GM18505 (cell line): ENCODE results near the gene ABCF3.

Source experiments
- ATAC-seq: cut with Tn5 transposase; IDR thresholded peaks from one replicate; pipeline ENCODE4 v1.9.1; 2021; ENCODE audit not compliant: unreplicated experiment
- POLR2A ChIP-seq: IDR thresholded peaks from 4 replicates; pipeline ENCODE4 v1.6.1; 2011; ENCODE audit warnings: borderline replicate concordance; ENCODE audit not compliant: insufficient read depth, insufficient read length; ENCODE audit errors: extremely low read depth

The ABCF3 gene

DNA sequence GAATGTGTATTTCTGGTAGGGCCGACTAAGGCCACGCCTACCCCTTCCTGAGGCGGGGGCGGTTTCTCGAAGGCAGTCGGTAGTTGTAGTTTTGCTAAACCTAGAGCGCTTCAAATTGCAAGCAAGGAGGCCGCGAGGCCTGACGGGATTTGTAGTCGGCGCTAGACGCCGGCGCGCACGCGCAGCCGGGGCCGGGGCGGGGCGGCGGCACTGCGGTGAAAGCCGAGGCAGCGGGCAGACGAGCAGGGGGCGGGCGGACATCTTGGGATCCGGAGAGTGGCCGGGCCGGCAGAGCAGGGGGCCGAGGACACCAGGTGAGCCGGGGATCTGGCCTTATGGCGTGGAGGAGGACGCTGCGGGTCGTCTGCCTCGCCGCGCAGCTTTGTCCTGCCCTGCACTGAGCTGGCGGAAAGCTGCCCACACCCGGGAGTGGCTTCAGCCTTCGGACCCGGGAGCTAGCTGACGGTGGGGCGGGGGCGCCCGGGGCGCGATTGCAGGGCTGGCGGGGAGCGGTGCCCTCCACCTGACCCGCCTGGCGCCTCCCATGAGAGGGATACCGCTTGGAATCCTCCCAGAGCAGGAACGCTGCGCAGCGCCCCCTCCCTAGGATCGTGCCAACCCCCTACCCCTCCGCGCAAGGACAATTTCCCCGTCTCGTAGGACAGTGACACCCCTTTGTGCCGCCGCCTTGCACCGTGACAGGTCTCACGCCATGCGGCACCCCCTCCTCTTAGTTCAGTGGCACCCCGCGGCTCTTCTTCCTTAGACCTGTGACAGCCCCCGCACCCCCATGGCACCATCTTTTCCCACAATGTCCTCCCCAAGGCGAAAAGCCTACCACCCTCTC, 11.1 kb upstream of the ABCF3 start, which contains the start of gene AP2M1:
Gene AP2M1 (plus strand): TSS at position 210 of the 847 bp plus-strand sequence. CDS start 2,139 bp downstream, outside the sequence.
- ATAC-seq = peak; percentile 89
- TF ChIP-seq POLR2A = peak; percentile 84

DNA sequence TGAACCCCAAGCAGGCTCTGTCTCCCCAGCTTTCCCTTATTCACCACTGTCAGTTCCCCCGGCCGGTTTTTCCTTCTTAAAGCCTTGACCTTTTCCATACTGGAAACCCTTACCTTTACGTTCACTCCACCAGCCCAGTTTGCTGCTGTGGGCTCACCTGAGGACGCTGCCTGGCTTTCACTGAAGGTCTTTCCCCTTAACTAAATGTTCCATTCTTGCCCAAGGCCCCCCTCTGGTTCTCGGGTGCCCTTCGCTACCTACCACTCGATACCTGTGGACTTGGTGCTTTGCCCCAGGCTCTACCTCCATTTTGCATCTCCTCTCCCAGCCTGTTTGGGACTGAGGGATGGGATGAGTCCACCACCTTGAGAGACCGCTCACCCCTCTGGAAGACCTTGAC, 10.5 kb upstream of the ABCF3 start:
- TF ChIP-seq POLR2A = no peak
- ATAC-seq = no peak

DNA sequence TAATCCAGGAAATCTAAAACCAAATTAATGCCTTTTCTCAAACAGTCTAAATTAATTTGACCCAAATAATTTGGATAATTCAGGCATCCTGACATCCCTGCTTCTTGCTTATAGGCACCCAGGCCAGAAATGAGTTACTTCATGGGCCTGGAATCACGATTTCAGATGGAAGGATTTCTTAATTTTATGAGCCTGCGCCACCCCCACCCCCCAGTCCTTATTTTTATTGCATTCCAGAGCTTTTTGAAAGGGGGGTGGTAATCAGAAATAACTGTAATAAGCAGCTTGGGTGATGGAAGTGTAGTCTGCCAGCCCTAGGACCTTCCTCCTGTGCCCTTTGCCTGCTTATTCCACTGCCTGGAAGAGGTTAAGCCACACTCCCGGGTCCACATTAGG, 10.0 kb upstream of the ABCF3 start:
- no peak for ATAC-seq
- no peak for TF ChIP-seq POLR2A

- ATAC-seq = no peak
- no peak for TF ChIP-seq POLR2A
Observed at GRCh38 chr3:184176377-184177330, 9.3 kb upstream of the ABCF3 start.

DNA sequence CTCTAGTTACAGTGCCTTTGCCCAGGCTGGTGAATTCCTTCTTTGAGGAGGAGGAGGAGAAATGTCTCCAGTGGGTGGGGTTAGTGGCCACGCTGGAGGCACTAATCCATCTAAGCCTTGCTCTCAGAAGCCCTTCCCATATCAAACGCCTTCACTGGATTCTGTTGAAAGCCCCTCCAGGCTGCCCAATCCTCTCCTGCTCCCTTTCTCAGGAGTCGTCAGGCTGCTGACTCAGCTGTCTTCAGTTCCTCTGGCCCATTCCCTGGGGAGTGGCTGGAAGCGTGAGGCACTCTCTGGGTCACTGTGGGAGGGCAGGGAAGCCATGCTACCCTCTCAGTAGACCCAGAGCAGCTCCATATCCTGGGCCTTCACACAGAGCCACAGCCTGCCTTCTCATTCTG, 8.7 kb upstream of the ABCF3 start:
- TF ChIP-seq POLR2A = no peak
- ATAC-seq = no peak

GRCh38 chr3:184177767-184178306, 8.2 kb upstream of the ABCF3 start:
- no peak for TF ChIP-seq POLR2A
- ATAC-seq = no peak

DNA sequence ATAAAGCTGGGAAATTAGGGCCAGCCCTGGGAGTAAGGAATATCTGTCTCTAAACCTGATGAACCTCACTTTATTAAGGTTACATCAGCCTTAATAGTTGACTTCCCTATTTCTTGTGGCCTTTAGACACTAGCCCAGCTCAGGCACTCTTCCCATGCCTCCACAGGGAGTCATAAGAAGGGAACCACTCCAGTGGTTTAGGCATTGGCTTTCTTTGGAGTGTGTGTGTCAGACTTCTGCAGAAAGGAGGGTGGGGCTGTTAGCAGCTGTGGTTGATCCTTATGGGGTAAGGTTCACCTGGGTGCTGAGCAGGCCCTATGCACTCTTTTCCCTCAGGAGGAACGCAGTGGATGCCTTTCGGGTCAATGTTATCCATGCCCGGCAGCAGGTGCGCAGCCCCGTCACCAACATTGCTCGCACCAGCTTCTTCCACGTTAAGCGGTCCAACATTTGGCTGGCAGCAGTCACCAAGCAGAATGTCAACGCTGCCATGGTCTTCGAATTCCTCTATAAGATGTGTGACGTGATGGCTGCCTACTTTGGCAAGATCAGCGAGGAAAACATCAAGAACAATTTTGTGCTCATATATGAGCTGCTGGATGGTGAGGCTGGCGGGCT, 7.4 kb upstream of the ABCF3 start:
- no peak for ATAC-seq
- TF ChIP-seq POLR2A = no peak

GRCh38 chr3:184180165-184180564, 5.8 kb upstream of the ABCF3 start:
- no peak for TF ChIP-seq POLR2A
- ATAC-seq = no peak

- no peak for TF ChIP-seq POLR2A
- ATAC-seq = no peak
Observed at GRCh38 chr3:184181596-184181995, 4.4 kb upstream of the ABCF3 start.

GRCh38 chr3:184183679-184184078, 2.3 kb upstream of the ABCF3 start:
- ATAC-seq = no peak
- TF ChIP-seq POLR2A = no peak

- no peak for TF ChIP-seq POLR2A
- ATAC-seq = no peak
Observed at GRCh38 chr3:184184546-184185230, 1.3 kb upstream of the ABCF3 start.

GRCh38 chr3:184185461-184186183, 377 bp upstream of the ABCF3 start:
- ATAC-seq = peak; percentile 90
- TF ChIP-seq POLR2A = peak; percentile 66

DNA sequence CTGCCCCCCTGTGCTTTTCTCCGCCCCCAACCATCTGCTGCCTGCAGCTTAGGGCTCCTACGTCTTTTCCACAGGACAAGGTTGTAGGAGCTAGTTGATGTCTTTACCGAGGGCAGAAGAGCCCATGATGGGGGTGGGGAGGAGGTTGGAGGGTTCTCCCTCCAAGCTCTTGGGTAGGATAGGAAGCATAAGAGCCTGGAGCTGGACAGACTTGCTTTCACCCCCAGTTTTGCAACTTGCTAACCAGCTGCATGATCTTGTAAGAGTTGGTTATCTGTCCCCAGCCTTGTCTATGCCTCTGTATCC, 856 bp downstream of the ABCF3 start:
- no peak for TF ChIP-seq POLR2A
- no peak for ATAC-seq

DNA sequence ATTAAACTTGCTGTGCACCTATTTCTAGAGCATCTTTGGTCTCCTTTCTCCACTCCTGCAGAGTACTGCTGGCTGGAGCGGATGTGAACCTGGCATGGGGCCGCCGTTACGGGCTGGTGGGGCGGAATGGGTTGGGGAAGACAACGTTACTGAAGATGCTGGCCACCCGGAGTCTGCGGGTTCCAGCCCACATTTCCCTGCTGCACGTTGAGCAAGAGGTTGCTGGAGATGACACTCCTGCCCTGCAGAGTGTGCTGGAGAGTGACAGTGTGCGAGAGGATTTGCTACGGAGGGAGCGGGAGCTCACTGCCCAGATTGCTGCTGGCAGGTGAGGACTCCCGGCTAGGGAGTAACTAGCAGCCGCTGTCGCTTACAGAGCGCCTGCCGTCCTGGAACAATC, 2.1 kb downstream of the ABCF3 start:
- TF ChIP-seq POLR2A = no peak
- ATAC-seq = no peak
